Astrocyte (in vitro differentiated cells and primary cell): Measurements from ENCODE around the gene ASAP2. TPM values are rescaled to one million over a fixed set of nuclear protein-coding genes. Genes with fewer than 3 reads are reported as not detected.

Experiments
- DNase-seq: peaks from one replicate; pipeline ENCODE4 v3.0.0-alpha.2; 2010; ENCODE audit warnings: low read depth
- FAIRE-seq: peaks from 2 replicates; lab custom pipeline; 2011; peaks lifted over from hg19 to GRCh38; lab: Jason Lieb, UNC
- H2AFZ ChIP-seq: 2 replicates; pipeline ENCODE4 v1.6.0; 2012; ENCODE audit warnings: low read depth, low read length, inconsistent platforms
- H3K27ac ChIP-seq: 2 replicates; pipeline ENCODE4 v1.5.1; 2011; ENCODE audit warnings: low read depth, low read length, inconsistent platforms
- H3K27me3 ChIP-seq: 2 replicates; pipeline ENCODE4 v1.6.0; 2011; ENCODE audit warnings: low read length, inconsistent platforms; ENCODE audit not compliant: insufficient read depth
- H3K36me3 ChIP-seq: 2 replicates; pipeline ENCODE4 v1.5.1; 2011; ENCODE audit warnings: low read length, inconsistent platforms; ENCODE audit not compliant: insufficient read depth
- H3K4me1 ChIP-seq: 2 replicates; pipeline ENCODE4 v1.5.1; 2011; ENCODE audit warnings: low read length, inconsistent platforms; ENCODE audit not compliant: insufficient read depth
- H3K4me2 ChIP-seq: 2 replicates; pipeline ENCODE4 v1.6.0; 2012; ENCODE audit warnings: low read length, inconsistent platforms
- H3K4me3 ChIP-seq: 2 replicates; pipeline ENCODE4 v1.5.1; 2011; ENCODE audit warnings: low read depth, mild to moderate bottlenecking, low read length, inconsistent platforms; ENCODE audit not compliant: insufficient read depth
- H3K79me2 ChIP-seq: 2 replicates; pipeline ENCODE4 v1.6.0; 2012; ENCODE audit warnings: mild to moderate bottlenecking, low read length, inconsistent platforms; ENCODE audit not compliant: insufficient read depth
- H3K9ac ChIP-seq: 2 replicates; pipeline ENCODE4 v1.6.0; 2012; ENCODE audit warnings: mild to moderate bottlenecking, low read length, inconsistent platforms
- H3K9me3 ChIP-seq: 2 replicates; pipeline ENCODE4 v1.5.1; 2012; ENCODE audit warnings: low read depth, mild to moderate bottlenecking, low read length, inconsistent platforms; ENCODE audit not compliant: insufficient read depth
- H4K20me1 ChIP-seq: 2 replicates; pipeline ENCODE4 v1.6.0; 2012; ENCODE audit warnings: low read length, inconsistent platforms; ENCODE audit not compliant: insufficient read depth
- H3K27ac Mint-ChIP-seq: one replicate; pipeline ENCODE4 v1.8.0; 2021; ENCODE audit warnings: mild to moderate bottlenecking, mixed read lengths; ENCODE audit not compliant: unreplicated experiment
- H3K27me3 Mint-ChIP-seq: one replicate; pipeline ENCODE4 v1.8.0; 2021; ENCODE audit warnings: low read depth, mixed read lengths; ENCODE audit not compliant: unreplicated experiment
- H3K36me3 Mint-ChIP-seq: one replicate; pipeline ENCODE4 v1.8.0; 2021; ENCODE audit warnings: low read depth, mixed read lengths; ENCODE audit not compliant: unreplicated experiment
- H3K4me1 Mint-ChIP-seq: one replicate; pipeline ENCODE4 v1.8.0; 2021; ENCODE audit warnings: low read depth, mixed read lengths; ENCODE audit not compliant: unreplicated experiment
- H3K4me3 Mint-ChIP-seq: one replicate; pipeline ENCODE4 v1.8.0; 2021; ENCODE audit warnings: mild to moderate bottlenecking, moderate library complexity, mixed read lengths; ENCODE audit not compliant: unreplicated experiment
- H3K9me3 Mint-ChIP-seq: one replicate; pipeline ENCODE4 v1.8.0; 2021; ENCODE audit warnings: mild to moderate bottlenecking, mixed read lengths; ENCODE audit not compliant: unreplicated experiment
- CTCF ChIP-seq: IDR thresholded peaks from 2 replicates; pipeline ENCODE4 v1.5.1; 2011; ENCODE audit warnings: low read depth, mild to moderate bottlenecking, inconsistent platforms, low read length, moderate library complexity; ENCODE audit not compliant: insufficient read depth
- EZH2 ChIP-seq: IDR thresholded peaks from 2 replicates; pipeline ENCODE4 v1.6.1; 2012; ENCODE audit warnings: mild to moderate bottlenecking, low read length, inconsistent platforms; ENCODE audit not compliant: insufficient read depth
- total RNA-seq: library from RNA; stranded (reverse); gene quantifications from 2 replicates; pipeline ENCODE4 v1.2.1, GENCODE V29; 2021

The ASAP2 gene
- total RNA-seq, 1 donor from 2014 or later = 62.6 TPM

GRCh38 chr2:9196637-9197036 lies 10.0 kb upstream of the ASAP2 start:
- peaks cover 1% of the 10 kb centered on the region for H3K36me3 Mint-ChIP-seq
- no peak overlapping the region for H3K4me3 Mint-ChIP-seq
- DNase-seq = no peak
- Histone ChIP-seq H3K4me2 (no peak overlapping the region), H4K20me1 (no peaks in the 10 kb centered on the region), H3K4me1 (peaks cover 27% of the 10 kb centered on the region), H2AFZ (no peak overlapping the region), H3K9ac (no peak overlapping the region), H3K9me3 (no peaks in the 10 kb centered on the region), H3K36me3 (no peaks in the 10 kb centered on the region), H3K27ac (no peak overlapping the region), H3K79me2 (no peaks in the 10 kb centered on the region), H3K4me3 (no peak overlapping the region), H3K27me3 (no peaks in the 10 kb centered on the region)
- H3K27ac Mint-ChIP-seq = no peak overlapping the region
- no peak for TF ChIP-seq CTCF
- no peak for TF ChIP-seq EZH2
- H3K9me3 Mint-ChIP-seq = no peaks in the 10 kb centered on the region
- no peak for FAIRE-seq
- no peaks in the 10 kb centered on the region for H3K27me3 Mint-ChIP-seq
- peaks cover 16% of the 10 kb centered on the region for H3K4me1 Mint-ChIP-seq

DNA sequence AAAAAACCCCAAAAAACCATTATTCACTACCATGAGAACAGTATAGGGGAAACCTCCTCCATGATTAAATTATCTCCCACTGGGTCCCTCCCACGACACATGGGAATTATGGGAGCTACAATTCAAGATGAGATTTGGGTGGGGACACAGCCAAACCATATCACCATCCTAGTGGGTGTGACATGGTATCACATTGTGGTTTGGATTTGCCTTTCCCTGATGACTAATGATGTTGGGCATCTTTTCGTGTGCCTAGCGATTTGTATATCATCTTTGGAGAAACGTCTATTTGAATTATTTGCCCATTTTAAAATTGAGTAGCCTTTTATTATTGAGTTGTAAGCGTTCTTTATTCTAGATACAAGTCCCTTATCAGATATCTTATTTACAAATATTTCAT lies 8.7 kb upstream of the ASAP2 start:
- no peak overlapping the region for H3K27ac Mint-ChIP-seq
- H3K4me3 ChIP-seq = no peak overlapping the region
- TF ChIP-seq CTCF (no peak), EZH2 (no peak)
- no peaks in the 10 kb centered on the region for H3K36me3 ChIP-seq
- no peak for DNase-seq
- FAIRE-seq = no peak
- no peaks in the 10 kb centered on the region for H3K27me3 Mint-ChIP-seq
- H4K20me1 ChIP-seq = no peaks in the 10 kb centered on the region
- H3K4me3 Mint-ChIP-seq = no peak overlapping the region
- H3K79me2 ChIP-seq = no peaks in the 10 kb centered on the region
- H3K9ac ChIP-seq = no peak overlapping the region
- H2AFZ ChIP-seq = no peak overlapping the region
- H3K4me1 Mint-ChIP-seq = peaks cover 21% of the 10 kb centered on the region
- H3K36me3 Mint-ChIP-seq = peaks cover 1% of the 10 kb centered on the region
- H3K4me2 ChIP-seq = no peak overlapping the region
- H3K9me3 Mint-ChIP-seq = no peaks in the 10 kb centered on the region
- H3K27me3 ChIP-seq = no peaks in the 10 kb centered on the region
- H3K27ac ChIP-seq = no peak overlapping the region
- no peaks in the 10 kb centered on the region for H3K9me3 ChIP-seq
- H3K4me1 ChIP-seq = peaks cover 23% of the 10 kb centered on the region

GRCh38 chr2:9199716-9200632 lies 6.6 kb upstream of the ASAP2 start:
- no peaks in the 10 kb centered on the region for H3K36me3 Mint-ChIP-seq
- no peak overlapping the region for H3K4me3 ChIP-seq
- H3K4me3 Mint-ChIP-seq = no peak overlapping the region

More at GRCh38 chr2:9199716-9200632, 6.6 kb upstream of the ASAP2 start:
- no peaks in the 10 kb centered on the region for H3K36me3 ChIP-seq
- peak; percentile 59 for DNase-seq
- Mint-ChIP-seq H3K9me3 (no peaks in the 10 kb centered on the region), H3K27me3 (no peaks in the 10 kb centered on the region), H3K27ac (peak overlapping the region; percentile 69), H3K4me1 (peaks cover 26% of the 10 kb centered on the region)
- peak overlapping the region; percentile 12 for H3K4me2 ChIP-seq
- H3K79me2 ChIP-seq = no peaks in the 10 kb centered on the region
- H2AFZ ChIP-seq = no peak overlapping the region
- no peaks in the 10 kb centered on the region for H3K9me3 ChIP-seq
- peaks cover 15% of the 10 kb centered on the region for H3K4me1 ChIP-seq
- H4K20me1 ChIP-seq = no peaks in the 10 kb centered on the region
- H3K9ac ChIP-seq = no peak overlapping the region
- no peak overlapping the region for H3K27ac ChIP-seq
- TF ChIP-seq CTCF = no peak
- no peak for TF ChIP-seq EZH2
- FAIRE-seq = no peak
- H3K27me3 ChIP-seq = no peaks in the 10 kb centered on the region
